GM20431 (cell line): ENCODE results near the gene TMEM87B.

Source experiments
- in situ Hi-C: fragments of 300-500 bp; cut with MseI, MboI; formaldehyde crosslinking; loops from one replicate; pipeline ENCODE4 v1.15.0; 2020; ENCODE audit warnings: low sequenced_read_pairs; ENCODE audit not compliant: unreplicated experiment

Gene TMEM87B

DNA sequence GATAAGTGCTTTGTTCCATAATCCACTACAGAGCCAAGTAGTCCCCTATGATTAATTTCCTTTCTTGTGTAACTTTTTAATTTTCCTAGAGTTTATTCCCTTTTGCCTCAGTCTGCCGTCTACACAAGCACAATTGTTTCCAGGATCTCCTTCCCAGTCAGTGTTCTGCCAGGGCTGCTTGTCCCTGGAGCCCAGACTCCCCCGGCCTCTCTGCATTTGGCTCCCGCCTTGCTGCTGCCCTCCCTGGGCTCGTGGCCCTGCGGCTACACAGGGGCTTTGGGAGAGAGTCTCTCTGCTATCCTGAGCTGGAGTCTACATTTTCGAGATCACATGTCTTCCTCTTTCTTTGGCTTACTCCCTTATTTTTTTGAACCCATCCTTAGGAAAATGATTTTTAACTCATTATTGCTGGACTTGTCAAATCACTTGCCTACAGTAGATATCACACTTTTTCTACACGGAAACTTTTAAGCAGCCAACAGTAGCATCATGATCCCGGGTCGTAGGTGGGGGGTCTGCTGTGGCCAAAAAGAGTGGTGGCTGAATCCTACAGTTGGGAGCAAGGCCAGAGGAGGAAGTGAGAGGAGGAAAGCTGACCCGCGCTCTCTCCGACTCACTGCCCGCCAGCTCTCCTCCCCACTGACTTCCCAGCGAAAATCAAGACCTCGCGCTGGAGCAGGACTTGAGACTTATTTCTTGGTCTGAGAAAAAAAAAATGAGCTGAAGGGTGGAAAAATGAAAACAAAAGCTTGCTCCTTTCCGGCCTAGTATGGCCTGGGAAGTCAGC lies 92.5 kb downstream of the TMEM87B start:
- in situ Hi-C loops, result no loop called here

DNA sequence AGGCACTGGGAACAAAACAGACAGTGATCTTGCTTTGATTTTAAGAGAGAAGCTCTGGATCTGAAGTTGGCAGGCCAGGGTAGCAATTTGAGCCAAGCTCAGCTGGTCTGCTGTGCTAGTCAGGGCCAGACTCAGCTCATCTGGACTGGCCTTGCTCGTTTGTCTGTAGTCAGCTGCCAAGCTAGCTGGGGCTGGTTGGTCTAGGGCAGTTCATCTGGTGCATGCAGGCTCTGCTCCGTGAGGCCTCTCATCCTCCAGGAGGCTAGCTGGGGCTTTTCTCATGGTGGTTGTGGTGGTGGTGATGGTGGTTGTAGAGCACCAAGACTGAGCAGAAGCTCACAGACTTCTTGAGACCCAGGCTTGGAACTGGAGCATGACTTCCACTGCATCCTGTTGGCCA lies 93.4 kb downstream of the TMEM87B start:
- in situ Hi-C loops, result no loop called here

DNA sequence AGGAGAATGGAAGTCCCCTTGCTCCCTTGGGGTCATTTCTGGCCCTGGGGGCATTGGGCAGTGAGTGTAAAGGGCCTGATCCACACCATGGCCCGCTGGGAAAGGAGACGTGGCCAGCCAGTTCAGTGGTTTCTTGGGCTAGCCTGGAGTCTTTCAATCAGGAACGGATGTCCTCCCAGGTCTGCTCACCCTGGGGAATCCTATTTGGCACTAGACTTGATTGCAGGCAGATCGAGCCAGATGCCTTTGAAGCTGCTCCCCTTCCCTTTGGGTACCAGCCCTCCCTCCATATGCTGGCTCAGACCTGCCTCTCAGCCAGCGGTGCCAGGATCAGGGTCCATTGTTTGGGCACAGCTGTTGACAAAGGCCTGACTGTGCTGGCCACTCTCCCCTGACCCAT lies 94.1 kb downstream of the TMEM87B start:
- in situ Hi-C loops, result no loop called here

DNA sequence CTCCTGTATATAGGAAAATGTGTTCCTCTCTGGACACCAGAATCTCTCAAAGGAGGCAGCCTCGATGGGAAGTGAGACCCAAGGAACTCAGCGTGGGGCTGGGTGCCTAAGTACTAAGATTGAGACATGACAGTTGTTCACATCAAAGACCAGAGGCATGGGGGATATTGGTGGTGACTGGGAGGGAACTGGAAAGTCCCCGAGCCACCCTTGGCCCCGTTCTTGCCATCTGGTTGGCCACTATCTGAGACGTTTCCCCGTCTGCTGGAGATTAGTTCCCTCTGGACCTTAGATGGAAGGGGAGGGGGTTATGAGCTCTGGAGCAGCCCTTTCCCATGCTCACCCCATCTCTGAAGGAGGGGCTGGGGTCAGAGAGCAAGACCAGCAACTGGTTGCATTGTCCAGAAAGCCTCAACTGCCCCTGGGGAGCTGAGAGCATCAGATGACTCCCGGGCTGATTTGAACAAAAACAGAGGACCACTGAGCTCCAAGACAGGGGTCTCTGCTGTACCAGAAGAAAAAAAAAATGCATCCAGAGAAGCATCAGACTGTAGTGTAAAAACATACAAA lies 94.9 kb downstream of the TMEM87B start:
- in situ Hi-C loops, result no loop called here

DNA sequence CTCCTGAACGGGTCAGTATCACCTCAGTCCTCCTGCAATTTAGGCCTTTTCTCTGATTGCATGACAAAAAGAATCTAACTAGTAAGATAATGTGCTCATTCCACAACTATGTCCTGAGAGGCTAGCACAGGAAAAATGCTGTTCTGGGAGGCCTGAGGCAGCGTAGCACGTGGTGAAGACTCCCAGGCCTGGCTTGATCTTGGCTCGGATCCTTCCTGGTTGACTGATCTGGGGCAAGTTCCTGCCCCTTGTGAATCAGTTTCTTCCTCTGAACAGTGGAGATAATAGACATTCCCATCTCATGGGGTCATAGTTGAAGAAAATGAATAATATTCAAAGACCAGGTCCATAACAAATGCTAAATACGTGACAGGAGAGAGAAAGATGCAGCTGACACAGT lies 95.4 kb downstream of the TMEM87B start:
- in situ Hi-C loops, result no loop called here

DNA sequence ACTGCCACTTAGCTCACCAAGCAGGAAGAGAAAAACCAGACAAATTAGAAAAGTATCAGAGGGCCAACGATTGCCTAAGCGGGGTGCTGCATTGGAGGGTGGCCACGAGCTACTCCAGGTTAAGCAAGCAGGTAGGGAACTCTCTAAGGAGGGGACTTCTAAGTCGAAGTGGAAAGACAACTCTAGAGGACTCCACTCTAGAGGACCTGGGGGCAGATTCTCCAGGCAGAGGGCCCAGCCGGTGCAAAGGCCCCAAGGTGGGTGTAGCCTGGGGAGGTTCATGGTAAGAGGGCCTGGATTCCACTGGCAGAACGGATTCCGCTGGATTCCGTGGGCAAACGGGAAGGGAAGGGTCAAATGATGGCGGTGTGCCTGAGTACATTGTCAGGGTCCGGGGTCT lies 95.8 kb downstream of the TMEM87B start:
- in situ Hi-C loops, result no loop called here

DNA sequence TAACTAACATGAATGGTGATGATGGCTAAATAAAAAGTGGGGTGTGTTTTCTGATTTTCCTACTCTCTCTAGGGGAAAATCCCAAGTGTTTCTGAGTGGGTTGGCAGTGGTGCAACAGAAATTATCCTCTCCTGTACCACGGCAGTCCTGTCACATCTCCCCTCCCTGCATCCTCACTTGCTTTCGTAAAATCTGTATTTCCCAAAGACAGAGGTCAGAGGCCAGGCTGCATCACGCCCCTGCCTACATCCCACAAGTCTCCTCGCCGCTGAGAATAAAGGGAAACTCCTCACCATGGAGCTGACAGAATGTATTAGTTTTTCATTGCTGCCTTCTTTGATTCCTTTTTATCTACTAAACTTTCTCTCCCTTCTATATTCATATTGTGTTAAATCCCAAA lies 96.2 kb downstream of the TMEM87B start:
- in situ Hi-C loops, result no loop called here

DNA sequence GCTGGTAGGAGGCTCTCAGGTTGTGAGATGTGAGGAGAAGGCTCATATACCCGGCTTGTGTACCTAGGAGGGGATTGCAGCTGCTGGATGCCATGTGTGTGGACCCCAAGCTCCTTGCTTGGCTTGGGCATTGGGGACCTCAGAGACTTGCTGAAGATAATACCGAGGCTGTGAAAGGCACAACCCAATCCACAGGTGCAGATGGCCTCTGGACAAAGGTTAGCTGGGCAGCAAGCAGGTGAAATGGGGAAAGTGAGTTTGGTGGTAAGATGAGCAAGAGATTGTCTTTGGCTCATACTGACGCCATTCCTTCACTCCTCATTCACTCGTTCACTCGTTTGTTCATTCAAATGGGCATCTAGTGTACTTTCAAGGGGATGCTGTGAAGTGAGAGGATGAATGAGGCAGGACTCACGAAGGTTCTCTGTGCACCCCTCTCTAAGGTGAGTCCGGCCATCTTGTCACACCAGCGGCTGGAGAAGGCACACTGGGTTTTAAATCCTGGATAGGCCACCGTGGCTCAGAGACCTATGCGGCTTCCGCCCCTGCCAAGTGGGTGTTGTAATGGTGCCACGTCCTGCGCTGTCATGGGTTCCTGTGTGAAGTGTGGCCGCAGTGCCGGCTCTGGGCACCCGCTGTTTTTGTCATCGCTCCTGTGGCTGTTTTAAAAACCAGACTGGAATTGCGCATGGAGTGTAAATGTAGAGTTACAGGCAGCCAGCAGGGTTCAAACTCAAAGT lies 96.8 kb downstream of the TMEM87B start:
- in situ Hi-C loops, result no loop called here

DNA sequence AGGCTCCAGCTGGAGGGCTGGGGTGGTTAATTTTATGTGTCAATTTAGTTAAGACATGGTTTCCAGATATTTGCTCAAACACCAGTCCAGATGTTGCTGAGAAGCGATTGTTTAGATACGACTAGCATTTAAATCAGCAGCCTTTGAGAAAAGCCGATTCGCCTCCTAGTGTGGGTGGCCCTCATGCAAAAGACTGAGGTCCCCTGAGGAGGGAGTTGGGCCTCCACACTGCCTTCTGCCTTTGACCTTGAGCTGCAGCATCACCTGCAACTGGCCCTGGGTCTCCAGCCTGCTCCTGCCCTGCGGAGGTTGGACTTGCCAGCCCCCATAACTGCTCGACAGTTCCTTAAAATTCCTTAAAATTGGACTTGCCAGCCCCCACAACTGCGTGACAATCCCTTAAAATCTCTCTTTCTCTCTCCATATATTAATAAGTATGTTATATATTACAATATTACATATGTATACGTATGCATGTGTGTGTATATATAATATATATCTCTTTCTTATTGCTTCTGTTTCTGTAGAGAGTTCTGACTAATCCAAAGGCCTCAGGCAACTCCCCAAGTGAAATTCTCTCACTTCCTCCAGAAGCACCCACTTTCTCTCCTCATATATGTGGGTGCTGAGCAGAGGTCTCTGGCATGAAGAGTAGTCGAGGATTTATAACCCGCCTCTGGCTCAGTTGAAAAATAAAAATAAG lies 97.6 kb downstream of the TMEM87B start:
- in situ Hi-C loops, result no loop called here

DNA sequence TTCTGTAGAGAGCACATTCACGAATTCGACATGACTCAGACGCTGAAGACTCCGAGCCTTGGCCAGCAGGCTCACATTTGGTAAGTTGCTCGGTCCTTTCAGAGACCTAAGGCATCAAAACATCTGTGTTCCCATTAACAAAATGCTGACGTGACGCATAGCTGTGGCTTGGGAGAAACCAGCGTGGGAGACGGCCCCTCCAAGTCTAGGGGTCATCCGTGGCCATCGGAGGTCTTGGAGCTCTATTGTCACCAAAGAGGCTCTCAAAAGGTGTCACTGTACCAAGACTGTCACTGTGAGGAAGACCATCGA lies 98.1 kb downstream of the TMEM87B start:
- in situ Hi-C loops, result no loop called here

DNA sequence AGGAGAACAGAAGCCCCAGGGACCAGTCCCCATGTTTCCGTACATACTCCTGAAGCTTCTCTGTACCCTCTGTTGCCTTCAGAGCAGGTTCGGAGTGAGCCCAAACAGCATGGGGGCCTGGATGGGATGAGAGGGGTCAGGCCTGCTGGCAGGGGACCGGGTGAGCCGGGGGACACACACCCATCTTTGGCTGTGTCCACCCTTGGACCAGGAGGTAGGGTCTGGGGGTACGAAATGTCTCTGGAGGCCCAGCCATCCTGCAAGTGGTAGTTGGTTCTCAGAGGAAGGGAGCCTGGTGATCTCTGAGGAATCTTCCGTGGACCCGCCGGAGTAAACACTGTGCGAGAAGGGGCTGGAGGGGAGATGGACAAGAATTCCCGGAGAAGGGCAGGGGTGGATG lies 98.4 kb downstream of the TMEM87B start:
- in situ Hi-C loops, result no loop called here

DNA sequence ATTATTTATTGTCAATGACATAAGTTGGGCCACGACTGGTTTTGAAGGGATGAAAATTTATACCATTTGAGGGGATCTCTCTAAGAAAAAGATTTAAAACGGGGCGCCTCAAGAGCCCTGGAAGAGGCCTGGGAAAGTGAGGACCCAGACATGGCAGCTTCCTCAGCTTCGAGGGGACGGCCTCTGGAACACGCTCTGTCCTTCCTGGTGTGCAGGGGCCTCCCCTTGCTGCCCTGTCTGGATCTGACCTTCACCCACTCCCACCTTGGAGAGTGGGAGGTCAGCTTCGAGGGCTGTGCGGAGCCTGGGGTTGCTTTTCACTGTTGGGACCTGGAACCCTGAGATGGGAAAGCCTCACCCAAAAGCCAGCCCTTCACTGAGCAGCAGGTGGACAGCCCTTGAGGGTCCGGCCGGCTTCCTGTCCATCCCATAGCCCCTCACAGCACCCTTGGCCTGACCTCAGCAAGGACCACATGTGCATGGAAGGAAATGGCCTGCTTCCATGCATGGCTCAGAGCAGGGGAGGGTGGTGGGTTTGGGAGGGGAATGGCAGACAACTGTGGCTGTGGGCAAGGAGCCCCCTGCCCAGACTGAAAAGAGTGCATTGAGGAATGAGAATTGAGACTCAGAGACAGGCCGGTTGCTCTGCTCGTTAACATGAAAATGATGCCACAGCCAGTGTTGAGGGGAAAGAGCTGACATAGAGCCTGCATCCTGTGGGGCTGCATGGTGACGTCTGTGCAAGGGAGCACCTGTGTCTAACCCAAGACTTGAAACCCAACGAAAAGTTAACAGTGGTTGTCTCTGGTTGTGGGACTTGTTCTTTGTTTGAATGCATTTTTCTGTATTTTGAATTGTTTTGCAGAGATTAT lies 99.4 kb downstream of the TMEM87B start:
- in situ Hi-C loops, result no loop called here

DNA sequence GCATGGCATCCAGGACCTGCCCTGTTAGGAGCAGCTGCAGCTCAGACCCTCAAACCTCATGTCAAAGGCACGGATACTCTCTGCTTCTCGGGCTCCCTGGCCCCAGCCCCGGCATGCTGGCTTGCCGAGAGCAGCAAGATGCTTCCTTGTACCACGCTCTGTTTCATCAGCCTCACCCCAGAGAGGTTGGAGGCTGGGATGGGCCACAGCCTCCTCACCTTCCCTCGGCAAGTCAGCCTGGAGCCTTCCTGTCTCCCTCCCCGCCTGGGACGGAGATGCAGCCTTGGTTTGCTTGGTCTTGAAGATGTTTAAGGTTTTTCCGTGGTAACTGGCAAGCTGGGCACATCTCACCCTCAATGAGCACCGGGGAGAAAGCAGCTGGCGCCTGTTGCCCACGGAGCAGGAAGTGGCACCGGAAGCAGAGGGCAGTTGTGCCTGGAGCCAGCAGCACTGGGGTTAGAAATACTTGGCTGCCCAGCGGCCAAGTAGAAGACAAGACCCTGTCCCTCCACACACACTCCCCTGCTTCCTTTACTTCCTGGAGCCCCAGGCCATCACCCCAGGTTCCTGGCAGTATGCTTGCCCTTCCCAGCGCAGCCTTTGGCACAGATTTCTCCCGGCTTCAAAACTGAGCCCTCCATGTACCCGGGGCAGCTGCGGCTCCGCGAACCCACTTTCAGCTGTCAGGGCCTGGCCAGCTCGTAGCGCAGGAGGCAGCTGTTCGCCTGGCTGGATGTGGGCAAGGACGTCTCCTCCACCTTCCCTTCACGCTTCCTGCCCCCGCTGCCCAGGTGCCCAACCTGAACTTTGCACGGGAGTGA lies 100.5 kb downstream of the TMEM87B start:
- in situ Hi-C loops, result no loop called here

DNA sequence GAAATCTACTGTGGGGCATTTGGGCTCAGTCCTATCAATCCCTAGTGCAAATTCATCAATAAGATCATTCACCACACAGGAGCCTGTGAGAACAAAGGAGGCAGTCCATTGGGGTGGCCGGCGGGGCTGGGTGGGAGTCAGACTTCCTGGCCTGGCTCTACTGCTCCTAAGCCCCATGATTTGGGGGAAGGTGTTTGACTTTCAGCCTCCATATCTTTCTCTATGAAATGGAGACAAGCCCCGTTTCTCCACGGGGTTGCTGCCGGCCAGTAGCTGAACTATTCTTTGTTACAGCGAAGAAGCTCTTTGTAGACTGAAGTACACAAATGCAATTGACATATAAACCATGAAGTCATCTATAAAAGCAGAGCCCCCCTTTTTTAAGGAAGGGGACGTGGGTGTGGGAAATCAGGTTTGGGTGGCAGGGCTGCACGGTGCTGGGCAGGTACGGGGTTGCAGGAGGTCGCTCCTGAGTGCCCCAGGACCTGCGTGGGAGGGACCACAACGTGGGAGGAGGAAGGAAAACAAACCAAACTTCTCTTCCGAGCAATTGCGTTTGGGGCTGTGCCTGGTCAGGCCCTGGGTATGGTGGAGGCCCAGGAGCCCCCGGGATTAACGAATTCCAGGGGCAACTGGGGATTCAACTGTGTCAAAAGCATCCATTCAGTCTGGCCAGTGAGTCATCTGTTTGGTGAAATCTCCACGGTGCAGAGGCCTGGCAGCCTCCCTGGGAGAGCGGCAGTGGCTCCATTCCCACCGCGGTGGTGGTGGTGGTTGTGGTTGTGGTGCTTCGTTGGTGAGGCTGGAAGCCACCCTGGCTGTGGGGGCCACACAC lies 101.3 kb downstream of the TMEM87B start:
- in situ Hi-C loops, result no loop called here

DNA sequence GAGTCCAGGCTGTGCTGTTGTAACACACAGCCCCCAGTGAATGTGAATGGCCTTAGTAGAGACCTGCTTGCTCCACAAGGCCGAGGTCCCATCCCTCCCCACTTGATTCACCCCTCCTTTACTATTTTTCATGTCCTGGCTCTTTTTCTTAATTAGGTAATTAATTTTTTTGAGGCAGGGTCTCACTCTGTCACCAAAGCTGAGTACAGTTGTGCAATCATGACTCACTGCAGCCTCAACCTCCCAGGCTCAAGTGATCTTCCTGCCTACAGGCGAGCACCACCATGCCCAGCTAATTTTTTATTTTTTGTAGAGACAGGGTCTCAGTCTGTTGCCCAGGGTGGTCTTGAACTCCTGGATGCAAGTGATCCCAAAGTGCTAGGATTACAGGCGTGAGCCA lies 102.4 kb downstream of the TMEM87B start:
- in situ Hi-C loops, result no loop called here

DNA sequence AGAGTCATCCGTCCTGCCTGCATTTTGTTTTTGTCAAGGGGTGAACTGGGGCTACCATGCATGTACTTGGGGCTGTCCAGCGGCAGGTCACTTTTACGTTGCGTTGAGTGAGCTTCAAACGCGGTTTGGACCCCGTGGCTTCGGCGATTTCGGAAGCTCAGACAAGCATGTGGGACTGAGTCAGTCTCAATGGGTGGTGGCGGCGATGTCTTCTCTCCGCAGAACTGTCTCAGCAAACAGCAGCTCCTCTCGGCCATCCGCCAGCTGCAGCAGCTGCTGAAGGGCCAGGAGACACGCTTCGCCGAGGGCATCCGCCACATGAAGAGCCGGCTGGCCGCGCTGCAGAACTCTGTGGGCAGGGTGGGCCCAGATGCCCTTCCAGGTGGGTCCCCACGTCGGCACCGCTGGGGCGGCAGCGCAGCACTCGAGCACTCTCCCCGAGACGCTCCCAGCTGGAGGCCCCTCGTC lies 104.4 kb downstream of the TMEM87B start:
- in situ Hi-C loops, result no loop called here

DNA sequence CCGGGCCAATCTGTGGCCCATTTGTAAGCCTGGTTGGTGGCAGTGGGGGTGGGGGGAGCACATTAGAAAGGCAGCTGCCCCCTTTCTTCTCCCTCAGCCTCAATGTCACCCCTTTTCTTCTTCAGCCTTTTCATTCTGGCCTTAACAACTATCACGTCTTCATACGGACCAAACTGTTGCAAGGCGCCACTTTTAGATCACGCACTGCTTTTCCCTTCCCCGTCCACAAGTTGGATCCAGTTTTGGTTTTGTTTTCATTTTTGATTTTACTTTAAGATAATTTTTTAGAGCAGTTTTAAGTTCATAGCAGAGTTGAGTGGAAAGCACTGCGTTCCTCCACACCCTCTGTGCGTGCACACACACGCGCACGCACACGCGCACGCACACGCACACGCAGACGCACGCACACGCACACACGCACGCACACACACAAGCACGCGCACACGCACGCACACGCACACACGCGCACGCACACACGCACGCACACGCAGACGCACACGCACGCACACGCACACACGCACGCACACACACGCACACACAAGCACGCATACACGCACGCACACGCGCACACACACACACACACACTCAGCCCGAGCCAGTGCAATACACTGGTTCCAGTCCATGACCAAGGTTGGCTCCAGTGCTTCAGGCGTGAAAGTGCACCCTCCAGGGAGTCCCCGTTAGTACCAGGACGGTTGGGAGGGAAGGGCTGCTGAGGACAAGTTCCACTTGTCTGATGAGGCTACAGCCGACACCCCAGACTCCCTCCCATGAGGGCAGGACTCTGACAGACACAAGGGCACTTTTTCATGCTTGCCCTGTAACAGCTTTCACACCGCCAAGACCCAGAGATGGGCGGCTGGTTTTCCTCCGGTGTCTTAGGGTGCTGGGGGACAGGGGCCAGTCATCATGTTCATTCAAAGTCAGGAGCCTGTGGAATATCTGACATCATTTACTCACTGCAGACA lies 105.5 kb downstream of the TMEM87B start:
- in situ Hi-C loops, result no loop called here
